ENCODE results near the gene PFKP.

- TF ChIP-seq EZH2phosphoT487 (IDR thresholded peaks at IDR 0.05; ENCODE audit: low read depth, severe bottlenecking, unreplicated experiment) (no peak), EZH2 (IDR thresholded peaks at IDR 0.05; ENCODE audit: borderline replicate concordance) (no peak)
- TF ChIP-seq, protein P1, sequence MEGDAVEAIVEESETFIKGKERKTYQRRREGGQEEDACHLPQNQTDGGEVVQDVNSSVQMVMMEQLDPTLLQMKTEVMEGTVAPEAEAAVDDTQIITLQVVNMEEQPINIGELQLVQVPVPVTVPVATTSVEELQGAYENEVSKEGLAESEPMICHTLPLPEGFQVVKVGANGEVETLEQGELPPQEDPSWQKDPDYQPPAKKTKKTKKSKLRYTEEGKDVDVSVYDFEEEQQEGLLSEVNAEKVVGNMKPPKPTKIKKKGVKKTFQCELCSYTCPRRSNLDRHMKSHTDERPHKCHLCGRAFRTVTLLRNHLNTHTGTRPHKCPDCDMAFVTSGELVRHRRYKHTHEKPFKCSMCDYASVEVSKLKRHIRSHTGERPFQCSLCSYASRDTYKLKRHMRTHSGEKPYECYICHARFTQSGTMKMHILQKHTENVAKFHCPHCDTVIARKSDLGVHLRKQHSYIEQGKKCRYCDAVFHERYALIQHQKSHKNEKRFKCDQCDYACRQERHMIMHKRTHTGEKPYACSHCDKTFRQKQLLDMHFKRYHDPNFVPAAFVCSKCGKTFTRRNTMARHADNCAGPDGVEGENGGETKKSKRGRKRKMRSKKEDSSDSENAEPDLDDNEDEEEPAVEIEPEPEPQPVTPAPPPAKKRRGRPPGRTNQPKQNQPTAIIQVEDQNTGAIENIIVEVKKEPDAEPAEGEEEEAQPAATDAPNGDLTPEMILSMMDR (IDR thresholded peaks at IDR 0.05; ENCODE audit: poor library complexity): no peak
Measured at GRCh38 chr10:3154666-3155065, 87.3 kb downstream of the PFKP start.
